Measurements from ENCODE around the gene DMRTC2. TPM values are rescaled to one million over a fixed set of nuclear protein-coding genes. Genes with fewer than 3 reads are reported as not detected.

DMRTC2 gene
- total and polyA plus RNA-seq, 2 of the 13 experiments (the other 11 are each of a cell fraction or from before 2014, with no cell fraction given) = not detected

GRCh38 chr19:41889896-41890295, 45.1 kb downstream of the DMRTC2 start:
- no peaks in the 10 kb centered on the region for H3K27me3 ChIP-seq (ENCODE audit: control insufficient read depth in 1 of 2, insufficient read depth in 2 of 2, low read length in 2 of 2)
- H3K9me3 ChIP-seq (ENCODE audit: low read length) = no peaks in the 10 kb centered on the region
- intact Hi-C loops (cut with micrococcal nuclease; ENCODE audit: unreplicated experiment) (no loop called here), in situ Hi-C loops (cut with HindIII; ENCODE audit: extremely low pct_ligation_motif_present, low pct_unique_long_range_greater_than_20kb) (loop anchor here (10.0 kb wide), 1 partner anchor 45 kb away; no protein-coding TSS in a partner anchor)
- H3K27ac ChIP-seq (ENCODE audit: extremely low read length, insufficient read depth, low read length) = no peak overlapping the region
- POLR2A ChIA-PET = no interaction called here
- no peak overlapping the region for H2AFZ ChIP-seq (ENCODE audit: low read length)
- no peak overlapping the region for H3K9ac ChIP-seq (ENCODE audit: insufficient read depth, low read depth, low read length)
- ATAC-seq (no peak), DNase-seq (ENCODE audit: low spot score) (no peak), FAIRE-seq (no peak)
- peaks cover 19% of the 10 kb centered on the region for H3K79me2 ChIP-seq (ENCODE audit: insufficient read depth, low read length)
- whole genome bisulfite sequencing (ENCODE audit: low lambda C conversion rate) = 97% methylated on average over 7 of the region's 8 CpGs
- CTCF ChIA-PET (ENCODE audit: low intra/inter-chr PET ratio, low total read pairs) = no interaction called here
- no TSS peak for BruUV-seq (replicated peaks)
- no peak overlapping the region for H3K4me3 ChIP-seq (replicated peaks in 1 of 3; ENCODE audit: insufficient read depth in 1 of 3, low read depth in 2 of 3, low read length in 3 of 3)
- H3K4me1 ChIP-seq (ENCODE audit: insufficient read depth, low read length) = peaks cover 45% of the 10 kb centered on the region
- H4K20me1 ChIP-seq (ENCODE audit: insufficient read depth, low read length) = no peaks in the 10 kb centered on the region
- no peak overlapping the region for H3K4me2 ChIP-seq (ENCODE audit: low read depth, low read length)
- H3K36me3 ChIP-seq (replicated peaks in 1 of 2; ENCODE audit: control insufficient read depth in 1 of 2, insufficient read depth in 2 of 2, low read length in 2 of 2) = peaks cover 8 to 20% of the 10 kb centered on the region in 2 experiments; a peak in 4 of 5 replicates
- no peak for TF ChIP-seq THAP9 (CRISPR knock-in tag; IDR thresholded peaks at IDR 0.05; ENCODE audit: borderline replicate concordance)
- no peak for TF ChIP-seq CREB1 (IDR thresholded peaks at IDR 0.05)
- no peak for TF ChIP-seq CREB1 (CRISPR knock-in tag; IDR thresholded peaks at IDR 0.05)
- TF ChIP-seq, protein P1, sequence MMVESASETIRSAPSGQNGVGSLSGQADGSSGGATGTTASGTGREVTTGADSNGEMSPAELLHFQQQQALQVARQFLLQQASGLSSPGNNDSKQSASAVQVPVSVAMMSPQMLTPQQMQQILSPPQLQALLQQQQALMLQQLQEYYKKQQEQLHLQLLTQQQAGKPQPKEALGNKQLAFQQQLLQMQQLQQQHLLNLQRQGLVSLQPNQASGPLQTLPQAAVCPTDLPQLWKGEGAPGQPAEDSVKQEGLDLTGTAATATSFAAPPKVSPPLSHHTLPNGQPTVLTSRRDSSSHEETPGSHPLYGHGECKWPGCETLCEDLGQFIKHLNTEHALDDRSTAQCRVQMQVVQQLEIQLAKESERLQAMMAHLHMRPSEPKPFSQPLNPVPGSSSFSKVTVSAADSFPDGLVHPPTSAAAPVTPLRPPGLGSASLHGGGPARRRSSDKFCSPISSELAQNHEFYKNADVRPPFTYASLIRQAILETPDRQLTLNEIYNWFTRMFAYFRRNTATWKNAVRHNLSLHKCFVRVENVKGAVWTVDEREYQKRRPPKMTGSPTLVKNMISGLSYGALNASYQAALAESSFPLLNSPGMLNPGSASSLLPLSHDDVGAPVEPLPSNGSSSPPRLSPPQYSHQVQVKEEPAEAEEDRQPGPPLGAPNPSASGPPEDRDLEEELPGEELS (CRISPR knock-in tag; IDR thresholded peaks at IDR 0.05) = no peak
- no peak for TF ChIP-seq PCBP1 (IDR thresholded peaks at IDR 0.05; ENCODE audit: borderline replicate concordance, low read depth, low read length)
- no peak for TF ChIP-seq ZNF274 (CRISPR knock-in tag; IDR thresholded peaks at IDR 0.05)
- no peak for TF ChIP-seq MAFF (IDR thresholded peaks at IDR 0.05; ENCODE audit: low read depth, low read length)
- TF ChIP-seq ZSCAN5A (CRISPR knock-in tag; IDR thresholded peaks at IDR 0.05; ENCODE audit: borderline replicate concordance) = no peak
- TF ChIP-seq, protein P2, sequence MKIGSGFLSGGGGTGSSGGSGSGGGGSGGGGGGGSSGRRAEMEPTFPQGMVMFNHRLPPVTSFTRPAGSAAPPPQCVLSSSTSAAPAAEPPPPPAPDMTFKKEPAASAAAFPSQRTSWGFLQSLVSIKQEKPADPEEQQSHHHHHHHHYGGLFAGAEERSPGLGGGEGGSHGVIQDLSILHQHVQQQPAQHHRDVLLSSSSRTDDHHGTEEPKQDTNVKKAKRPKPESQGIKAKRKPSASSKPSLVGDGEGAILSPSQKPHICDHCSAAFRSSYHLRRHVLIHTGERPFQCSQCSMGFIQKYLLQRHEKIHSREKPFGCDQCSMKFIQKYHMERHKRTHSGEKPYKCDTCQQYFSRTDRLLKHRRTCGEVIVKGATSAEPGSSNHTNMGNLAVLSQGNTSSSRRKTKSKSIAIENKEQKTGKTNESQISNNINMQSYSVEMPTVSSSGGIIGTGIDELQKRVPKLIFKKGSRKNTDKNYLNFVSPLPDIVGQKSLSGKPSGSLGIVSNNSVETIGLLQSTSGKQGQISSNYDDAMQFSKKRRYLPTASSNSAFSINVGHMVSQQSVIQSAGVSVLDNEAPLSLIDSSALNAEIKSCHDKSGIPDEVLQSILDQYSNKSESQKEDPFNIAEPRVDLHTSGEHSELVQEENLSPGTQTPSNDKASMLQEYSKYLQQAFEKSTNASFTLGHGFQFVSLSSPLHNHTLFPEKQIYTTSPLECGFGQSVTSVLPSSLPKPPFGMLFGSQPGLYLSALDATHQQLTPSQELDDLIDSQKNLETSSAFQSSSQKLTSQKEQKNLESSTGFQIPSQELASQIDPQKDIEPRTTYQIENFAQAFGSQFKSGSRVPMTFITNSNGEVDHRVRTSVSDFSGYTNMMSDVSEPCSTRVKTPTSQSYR (CRISPR knock-in tag; IDR thresholded peaks at IDR 0.05; ENCODE audit: borderline replicate concordance) = no peak
- TF ChIP-seq, protein P3, sequence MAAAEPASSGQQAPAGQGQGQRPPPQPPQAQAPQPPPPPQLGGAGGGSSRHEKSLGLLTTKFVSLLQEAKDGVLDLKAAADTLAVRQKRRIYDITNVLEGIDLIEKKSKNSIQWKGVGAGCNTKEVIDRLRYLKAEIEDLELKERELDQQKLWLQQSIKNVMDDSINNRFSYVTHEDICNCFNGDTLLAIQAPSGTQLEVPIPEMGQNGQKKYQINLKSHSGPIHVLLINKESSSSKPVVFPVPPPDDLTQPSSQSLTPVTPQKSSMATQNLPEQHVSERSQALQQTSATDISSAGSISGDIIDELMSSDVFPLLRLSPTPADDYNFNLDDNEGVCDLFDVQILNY (CRISPR knock-in tag; conservative IDR thresholded peaks at IDR 0.05) = no peak
- TF ChIP-seq, protein P4, sequence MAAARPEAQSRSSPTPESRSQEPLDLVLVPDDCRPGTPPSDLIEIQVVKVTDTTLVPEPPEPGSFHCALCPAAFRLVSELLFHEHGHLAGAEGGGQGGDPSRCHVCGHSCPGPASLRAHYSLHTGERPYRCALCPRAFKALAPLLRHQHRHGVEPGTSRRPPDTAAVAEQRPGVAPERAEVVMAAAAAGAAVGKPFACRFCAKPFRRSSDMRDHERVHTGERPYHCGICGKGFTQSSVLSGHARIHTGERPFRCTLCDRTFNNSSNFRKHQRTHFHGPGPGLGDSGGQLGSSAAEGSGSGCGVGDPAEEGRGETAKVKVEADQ (CRISPR knock-in tag; IDR thresholded peaks at IDR 0.05; ENCODE audit: borderline replicate concordance) = no peak
